T-helper 1 cell (primary cell): Measurements from ENCODE around the gene PARD3B.

ENCODE experiments used
- DNase-seq, 5 donors: peaks; one replicate each; pipeline ENCODE4 v3.0.0-alpha.2; 2012 to 2020

Gene PARD3B

DNA sequence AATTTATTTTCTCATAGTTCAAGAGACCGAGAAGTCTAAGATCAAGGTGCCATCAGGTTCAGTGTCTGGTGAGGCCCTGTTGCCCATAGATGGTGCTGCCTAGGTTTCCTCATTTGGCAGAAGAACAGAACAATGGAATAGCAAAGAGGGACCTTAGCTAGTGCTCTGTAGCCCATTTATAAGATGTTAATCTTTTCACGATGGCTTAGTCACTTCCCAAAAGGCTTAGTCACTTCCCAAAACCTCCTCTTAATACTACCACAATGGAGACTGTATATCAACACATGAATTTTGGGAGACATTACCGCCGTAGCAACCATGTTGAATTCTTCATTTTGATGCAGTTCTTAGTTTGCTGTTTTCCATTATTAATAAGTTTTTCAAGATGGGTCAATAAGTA is 890.7 kb downstream of the PARD3B start:
- no peak for DNase-seq

DNA sequence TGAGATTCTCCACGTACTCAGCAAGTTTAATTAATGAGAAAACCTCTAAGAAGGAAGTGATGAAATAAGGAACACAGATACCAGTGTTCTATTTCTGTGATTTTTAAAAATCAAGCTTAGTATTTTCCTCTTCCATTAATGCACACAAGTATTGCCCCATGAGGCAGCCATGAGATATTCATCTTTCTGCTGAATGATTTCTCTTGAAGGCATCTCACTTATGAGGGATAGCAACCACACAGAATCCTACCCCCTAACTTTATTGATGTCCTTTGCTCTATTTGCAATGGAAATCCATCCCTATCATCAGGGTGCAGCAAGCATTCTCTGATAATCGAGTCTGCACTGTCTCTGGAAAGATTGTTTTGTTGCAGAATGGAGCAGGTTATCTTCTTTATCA is 893.0 kb downstream of the PARD3B start:
- DNase-seq: no peak

DNA sequence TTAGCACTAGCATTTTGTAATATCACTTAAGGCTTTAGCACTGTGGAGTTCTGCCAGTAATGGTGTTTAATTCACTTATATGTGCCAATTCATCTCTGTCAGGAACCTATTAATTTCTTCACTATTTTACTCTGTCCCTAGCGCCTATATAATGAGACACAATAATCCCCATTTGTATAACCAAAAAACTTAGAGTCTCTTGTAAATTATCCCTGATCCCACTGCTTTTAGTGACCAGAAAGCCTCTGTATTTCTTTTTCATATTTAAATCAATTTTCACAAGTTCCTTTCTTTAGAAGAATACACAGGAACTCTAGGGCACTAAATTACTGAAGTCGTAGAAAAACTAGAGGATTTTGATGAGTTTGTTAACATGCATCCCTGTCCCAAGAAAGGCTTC is 894.3 kb downstream of the PARD3B start:
- no peak for DNase-seq

DNA sequence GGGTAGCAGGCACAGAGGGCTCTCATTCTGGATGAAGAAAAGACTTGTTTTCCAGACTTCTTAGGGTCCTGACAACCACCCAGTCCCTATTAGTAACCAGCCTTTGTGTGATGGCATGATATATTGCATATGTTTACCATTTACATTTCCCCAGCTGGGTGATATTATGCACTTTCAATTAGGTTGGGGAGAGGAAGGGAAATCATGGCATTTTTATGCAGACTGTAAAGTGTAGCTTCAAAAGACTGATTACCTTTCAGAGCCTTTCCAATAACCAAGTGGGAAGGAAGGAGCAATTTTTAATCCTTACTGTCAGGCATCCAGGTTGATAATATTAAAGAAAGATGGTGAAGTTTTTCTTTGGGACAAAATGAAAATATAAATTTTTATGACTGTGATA is 896.2 kb downstream of the PARD3B start:
- DNase-seq: no peak

DNA sequence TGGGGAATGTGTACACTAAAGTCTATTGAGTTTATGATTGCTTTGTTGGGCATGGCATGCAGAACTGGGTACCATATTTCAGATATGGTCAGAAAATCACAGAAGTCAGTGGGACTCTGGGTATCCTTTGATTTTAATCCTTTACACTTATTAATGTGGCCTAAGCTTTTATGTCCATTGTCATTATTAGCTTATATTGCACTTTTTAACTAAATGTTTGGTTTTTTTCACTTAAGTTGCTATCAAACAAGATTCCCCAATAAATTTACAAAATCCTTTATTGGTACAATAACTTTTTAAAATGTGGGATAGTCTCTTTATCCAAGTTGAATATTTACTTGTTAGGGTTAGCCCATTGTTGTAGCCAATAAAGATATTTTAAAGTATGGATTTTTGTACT is 902.9 kb downstream of the PARD3B start:
- no peak for DNase-seq

DNA sequence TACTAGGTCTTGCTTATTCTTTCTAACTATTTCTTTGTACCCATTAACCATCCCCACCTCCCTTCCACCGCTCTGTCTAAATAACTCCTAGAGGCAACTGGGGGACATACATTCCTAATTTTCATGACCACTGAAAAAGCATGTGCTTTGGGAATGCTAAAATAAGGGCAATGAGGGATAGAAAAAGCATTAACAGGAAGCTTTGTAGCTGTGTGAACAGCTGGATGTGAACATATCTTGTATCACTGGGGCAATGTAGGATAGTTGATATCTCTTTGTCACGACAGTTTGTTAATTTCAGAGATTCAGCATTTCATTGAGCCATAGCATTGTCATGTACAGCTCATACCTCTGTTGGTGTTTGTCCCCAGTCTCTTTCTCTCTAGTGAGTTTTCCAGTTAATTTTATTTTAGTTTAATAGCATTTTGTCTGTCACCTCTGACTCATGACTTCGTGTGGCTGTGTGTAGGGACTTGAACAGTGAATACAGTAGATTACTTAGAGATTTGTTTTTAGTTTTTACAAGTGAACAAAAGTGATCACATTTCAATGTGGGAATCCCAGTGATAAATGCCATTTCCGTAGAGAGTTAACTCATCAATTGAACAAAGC is 906.7 kb downstream of the PARD3B start:
- no peak for DNase-seq

DNA sequence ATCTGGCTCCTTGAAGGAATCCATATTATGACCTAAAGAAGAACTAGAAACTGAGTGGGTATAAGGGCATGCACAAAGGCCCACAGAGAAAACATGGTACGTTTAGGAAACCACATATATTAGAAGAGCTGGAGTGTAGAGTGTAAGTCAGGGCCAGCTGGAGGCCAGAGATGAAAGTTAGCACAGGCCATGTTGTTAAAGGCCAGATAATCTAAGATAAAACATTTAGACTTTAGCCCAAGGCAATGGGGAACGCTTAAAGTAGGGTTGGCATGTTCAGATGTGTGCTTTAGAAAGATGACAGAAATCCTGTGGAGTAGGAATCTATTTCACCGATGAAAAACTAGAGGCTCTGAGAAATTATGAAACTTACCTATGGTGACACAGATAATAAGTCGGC is 907.9 kb downstream of the PARD3B start:
- DNase-seq: no peak

DNA sequence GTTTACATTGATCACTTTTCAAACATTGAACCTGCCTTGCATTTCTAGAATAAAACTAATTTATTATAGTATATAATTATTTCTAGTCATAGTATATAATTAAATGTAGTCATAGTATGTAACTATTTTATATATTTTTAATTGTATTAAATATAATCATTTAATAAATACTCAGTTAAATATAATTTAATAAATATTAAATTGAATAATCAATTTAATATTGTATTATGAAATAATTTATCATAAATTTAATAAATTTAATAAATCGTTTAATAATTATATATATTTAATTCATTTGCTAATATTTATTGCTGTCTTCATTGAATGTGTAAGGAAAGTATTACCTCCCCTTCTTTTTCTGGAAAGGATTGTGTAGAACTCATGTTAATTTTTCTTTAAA is 911.4 kb downstream of the PARD3B start:
- DNase-seq: no peak

DNA sequence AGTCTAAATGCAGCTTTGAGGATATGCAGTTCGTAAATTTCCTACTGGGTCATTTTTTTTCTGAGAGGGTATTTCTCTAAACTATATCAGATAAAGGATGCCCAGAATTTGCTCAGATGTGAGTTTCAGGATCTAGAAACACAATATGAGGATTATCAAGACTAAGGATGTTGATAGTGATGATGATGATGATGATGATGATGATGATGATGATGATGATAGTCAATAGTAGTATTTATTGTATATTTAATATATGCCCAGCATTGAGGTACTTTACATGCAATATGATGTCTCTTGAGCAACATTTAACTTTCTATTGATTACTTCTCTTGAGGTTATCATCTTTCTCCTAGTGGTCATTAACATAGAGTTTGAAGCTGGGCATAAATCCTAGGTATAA is 914.9 kb downstream of the PARD3B start:
- no peak for DNase-seq

DNA sequence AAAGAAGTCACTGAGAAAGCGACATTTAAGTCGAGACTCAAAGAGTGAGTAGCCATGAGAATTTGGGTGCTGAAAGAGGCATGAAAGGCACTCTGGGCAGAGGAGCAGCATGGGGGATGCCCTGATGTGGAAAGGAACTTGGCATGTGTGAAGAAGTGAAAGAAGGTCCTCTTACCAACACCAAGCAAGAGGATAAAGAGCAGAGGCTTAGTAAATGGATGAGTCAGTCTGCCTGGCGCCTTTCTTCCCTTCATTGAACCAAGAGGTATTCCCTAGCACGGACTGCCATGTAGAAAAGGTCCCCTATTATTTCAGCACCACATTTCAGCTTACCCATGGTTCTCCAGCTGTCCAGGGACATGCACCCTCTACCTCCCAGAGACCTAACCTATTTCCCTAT is 915.9 kb downstream of the PARD3B start:
- peak in 1 of 5 donors; percentile 1 for DNase-seq

DNA sequence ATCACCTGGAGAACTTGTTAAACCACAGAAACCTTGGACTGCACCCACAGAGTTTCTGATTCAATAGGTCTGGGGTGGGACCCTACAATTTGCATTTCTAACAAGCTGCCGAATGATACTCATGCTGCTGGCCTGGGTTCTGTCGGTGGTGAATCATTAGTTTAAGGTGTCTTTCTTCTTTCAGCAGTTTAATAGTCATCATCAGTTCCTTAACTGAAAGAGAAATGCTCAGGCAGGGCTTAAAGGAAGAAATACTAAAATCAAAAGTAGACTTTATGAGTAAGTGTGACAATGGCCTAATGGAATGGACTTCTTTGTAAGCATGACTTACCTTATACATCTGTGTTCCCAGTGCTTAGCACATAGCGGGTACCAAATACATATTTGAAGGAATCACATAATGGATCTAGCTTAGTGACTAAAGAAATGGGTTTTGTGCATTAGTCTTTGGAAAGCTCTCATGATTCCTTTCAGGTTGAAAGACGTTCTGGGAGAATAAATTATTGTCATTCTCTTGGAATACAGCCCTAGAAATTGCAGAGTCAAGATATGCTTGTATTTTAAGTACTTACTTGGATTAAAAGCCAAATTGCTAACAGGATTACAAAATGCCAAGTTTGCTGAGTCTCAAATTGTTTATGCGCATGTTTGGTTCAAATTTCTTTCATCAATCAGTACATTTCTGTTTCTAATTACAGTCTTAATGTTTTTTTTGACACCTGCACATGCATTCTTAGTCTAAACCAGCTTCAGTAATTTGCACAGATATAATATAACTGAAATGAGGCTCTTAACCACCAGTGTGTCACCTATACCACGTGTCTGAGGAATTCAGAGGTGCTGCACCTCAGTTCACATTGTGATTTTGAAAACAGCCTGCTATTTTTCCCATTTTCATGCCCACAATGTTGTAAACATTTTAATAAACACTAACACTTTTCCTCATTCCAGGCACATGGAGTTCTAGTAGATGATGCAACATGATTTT is 916.7 kb downstream of the PARD3B start:
- DNase-seq: peak in 1 of 5 donors; percentile 25

DNA sequence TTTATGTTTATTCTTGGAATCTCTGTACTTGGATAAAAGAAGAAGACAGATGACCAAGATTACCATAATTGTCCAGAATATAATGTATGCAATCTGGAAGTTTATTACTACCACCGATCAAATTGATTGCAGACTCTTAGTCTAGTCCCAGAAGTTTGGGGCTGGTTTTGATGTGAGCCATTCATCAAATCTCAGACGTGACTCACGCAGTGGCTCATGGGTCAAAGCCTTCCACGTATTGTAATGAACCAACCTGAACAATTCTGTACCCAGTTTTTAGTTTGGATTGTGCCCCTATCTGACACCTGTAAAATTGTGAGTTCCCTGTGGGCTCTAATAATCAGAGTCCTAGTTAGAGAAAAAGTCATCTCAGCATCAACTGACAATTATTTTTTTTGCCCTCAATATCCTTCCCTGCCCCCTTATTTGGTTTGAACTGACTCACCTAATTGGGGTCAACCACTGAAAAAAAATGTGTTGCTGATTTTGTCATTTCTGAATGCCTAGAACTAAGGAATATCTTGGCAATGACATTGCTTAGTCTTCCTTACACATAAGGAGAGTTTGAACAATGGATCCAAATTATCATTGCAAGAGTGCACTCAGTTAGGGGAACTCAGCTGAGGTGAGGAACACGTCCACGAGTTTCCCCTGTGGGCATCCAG is 917.5 kb downstream of the PARD3B start:
- no peak for DNase-seq

DNA sequence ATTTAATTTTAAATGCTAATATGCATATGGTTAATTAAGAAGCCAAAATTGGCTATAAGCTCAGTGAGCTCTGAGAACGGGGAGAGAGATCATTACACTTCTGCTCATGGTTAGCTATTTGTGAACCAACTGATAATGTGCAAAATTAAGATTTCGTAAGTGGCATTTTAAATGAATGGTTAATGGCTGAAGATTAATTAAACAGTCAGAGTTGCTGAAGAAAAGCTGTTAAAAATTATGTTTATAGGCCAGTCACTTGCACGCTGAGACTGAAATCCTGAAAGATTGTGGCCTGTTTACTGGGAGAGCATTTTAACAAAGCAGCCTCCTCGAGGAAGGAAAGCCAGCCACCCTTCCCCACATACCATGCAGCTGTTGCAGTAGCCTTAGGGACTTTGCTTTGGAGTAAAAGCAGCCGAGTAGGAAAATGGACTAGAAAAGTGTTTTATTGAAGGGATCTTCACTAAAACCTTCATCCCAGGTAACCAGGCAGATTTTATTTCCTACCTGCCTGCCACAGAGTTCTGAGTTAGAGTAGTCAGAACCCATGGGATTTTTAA is 918.3 kb downstream of the PARD3B start:
- no peak for DNase-seq

DNA sequence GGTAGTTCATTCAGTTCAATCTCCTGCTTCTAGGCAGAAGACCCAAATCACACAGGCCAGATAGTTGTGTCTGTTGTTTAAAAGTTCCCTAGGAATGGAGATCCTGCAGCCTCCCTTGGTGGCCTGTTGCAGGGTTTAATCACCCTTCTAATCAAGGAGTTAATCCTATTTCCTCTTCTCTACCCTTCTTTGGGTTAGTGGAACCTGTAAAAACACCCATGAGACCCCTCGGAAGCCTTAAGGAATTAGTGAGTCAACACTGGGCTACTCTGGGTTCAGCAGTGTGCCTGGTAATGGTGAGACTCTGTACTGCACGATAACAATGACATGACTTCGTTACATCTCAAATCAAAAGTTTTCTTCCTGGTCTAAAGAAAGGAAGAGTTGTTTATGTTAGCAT is 919.4 kb downstream of the PARD3B start:
- DNase-seq: no peak

DNA sequence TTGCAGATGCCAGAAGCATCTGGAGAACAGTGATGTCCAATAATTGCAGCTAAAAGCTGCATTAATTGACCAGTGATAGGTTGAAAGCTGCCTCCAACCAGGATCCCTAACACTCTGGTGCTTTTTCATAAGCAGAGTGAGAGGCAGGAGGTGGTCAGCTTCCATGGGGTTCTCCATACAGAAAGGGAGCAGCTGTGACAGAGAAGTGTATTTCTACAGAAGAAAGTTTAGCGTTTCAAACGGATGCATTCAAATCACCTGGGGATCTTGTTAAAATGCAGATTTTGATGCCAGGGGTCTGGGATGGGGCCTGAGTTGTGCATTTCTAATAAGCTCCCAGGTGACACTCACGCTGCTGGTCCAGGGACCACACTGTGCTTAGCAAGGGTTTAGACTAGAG is 920.5 kb downstream of the PARD3B start:
- DNase-seq: no peak

DNA sequence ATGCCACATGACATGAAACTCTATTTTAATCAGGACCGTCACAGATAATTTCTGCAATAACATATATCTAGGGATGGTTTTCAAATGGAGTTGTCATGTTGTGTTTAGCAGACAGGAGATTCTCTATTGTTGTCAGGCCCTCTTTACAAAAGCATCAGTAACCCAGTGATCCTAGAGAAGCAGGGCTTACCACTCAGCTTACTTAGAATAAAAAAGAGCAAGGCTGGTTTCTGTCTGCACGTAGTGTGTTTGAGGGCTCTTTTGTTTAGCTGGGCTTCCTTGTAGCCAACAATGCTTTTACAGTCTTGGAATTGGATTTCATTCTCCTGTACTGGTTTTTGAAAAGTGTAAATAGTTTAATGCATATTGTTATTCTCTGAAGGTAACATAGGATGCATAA is 926.5 kb downstream of the PARD3B start:
- DNase-seq: no peak

DNA sequence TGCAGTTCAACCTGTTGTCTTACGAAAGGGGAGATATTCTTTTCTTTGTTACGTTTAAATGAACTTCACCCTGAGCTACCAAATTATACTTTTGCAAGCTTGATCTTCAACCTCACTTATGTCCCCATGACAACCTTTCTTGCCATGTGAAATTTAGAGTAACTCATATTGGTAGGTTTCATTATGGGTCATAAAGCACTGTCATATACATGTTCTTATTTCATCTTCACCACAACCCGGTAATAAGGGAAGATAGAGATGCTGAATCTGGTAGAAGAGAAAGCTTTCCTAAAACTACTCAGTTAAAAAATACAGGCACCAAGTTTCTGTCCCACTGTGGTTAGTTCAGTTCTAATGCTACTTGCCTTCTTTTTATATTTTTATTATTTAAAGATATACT is 928.5 kb downstream of the PARD3B start:
- DNase-seq: peak in 1 of 5 donors; percentile 22

DNA sequence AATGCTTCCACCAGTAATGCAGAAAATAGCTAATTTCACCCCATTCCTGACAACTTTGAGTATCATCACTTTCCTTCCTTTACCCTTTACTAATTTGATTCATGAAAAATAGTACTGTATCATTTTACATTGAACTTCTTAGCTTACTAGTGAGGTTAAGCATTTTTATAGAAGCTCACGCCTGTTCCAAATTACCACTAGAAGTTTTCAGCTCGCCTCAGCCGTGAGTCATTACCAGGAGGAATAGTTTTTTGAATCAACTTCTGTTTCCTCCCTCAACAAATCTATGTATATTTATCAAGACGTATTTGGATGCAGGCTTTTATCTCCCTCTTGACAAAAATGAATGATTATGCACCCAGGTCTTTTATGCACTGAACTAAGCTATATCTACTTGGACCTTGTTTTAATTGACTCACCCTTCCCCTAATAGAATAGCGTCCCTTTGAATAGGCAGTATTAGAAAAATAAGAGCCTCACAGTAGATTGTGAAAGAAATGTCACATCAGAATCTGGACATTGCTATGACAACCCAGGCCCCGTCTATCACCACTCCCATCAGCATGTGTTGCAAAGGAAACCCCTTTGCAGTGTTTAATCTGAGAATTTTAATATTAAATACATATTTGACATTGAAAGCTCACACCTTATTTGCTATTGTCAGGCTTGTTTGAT is 929.6 kb downstream of the PARD3B start:
- no peak for DNase-seq

DNA sequence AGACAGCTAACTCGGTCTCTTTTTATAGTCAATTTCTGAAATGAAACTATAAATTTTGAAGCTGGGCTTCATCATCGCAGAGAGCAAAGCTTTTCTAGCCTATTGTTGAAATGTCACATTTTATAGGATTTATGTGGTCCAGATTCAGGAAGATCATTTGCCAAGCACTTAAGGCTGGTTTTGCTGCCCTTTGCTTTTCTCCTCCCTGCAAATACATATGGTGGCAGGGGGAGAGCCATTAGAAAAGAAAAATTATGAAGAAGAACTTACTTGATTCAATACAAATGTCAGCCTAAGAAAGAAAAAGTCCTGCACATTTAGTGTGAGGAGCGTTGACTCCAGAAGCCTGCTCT is 930.1 kb downstream of the PARD3B start:
- no peak for DNase-seq

DNA sequence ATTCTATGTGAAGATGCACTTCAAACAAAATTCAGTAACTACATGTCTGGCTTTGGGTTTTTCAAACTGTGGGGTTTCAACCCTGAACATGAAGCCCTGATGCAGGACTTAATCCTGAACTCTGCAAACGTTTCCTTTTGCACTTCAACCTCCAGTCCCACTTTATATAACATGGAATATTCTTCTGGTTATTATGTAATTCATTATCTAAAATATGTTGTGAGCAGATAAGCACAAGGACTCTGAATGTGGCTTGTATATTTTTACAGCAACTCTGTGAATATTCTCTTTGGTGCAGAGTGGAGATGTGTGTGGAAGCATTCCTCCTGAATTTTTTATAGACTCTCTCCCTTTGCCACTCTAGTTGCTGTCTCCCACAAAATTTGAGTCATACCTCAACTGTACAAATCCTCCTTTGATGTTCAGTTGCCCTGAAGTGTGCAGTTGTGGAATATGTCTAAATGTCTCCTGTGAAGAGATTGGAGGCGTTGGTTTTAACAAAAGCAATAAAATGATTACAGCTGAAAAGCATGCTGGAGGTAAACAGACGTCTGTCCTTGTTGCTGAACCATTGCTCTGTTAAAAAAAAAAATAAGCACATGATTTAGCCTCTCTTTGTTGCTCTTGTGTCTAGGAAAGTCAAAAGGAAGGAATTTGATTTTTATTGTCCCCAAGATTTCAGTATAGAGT is 931.9 kb downstream of the PARD3B start:
- DNase-seq: no peak

DNA sequence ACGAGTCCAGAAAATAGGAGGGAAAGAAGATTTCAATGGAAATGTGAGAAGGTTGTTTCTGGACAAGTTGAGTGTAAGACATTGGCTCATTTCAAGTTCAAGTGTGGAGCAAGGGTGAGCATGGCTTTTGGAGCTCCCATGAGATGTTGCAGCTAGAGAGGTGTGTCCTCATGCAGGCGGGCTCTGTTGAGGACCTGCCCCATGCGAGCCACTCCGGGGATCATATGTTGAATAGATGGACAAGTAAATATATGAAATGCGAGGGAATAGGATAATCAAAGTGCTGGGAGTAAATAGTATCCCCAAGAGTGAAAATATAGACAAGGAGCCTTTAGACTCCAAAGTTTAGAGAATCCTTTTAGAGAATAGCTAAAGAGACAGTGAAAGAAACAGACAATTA is 936.6 kb downstream of the PARD3B start:
- DNase-seq: no peak

DNA sequence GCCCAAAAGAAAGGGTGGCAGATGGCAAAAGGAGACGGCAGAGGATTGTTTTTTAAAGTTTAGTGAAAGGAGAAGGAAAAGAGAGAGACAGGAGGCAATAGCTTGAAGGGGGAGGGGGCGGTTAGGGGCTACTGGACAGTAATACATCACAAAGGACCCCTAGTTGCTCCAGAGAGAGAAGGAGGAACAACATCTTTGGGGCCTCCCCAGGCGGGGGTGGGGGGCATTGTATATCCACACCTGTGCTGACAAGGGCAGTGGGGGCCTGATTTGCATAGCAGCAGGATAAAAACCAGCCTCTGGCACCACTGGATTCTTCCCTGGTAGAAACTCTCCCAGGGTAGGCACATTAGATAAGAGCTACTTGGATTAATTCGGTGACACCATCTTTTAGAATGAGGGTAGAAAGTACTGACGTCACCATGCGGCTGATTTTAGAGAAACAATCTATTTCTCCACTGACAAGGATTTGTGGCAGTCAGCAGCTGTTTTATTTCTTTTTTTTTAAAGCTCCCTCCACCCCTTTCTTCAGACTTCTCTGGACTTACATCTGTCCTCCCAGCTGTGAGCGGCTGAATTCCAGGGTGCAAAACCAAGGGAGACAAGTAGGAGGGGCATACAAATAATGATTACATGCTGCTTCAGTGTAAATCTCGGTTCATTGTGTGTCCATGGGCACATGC is 937.3 kb downstream of the PARD3B start:
- no peak for DNase-seq
